Activated B cell treated with CpG ODN at 0.5 μM for 24 hours (primary cell): ENCODE data around the gene CLOCK. TPM values are rescaled to one million over a fixed set of nuclear protein-coding genes. Genes with fewer than 3 reads are reported as not detected.

Experiments
- ATAC-seq: fragments of 200-7000 bp; cut with Tn5 transposase; one replicate; pipeline ENCODE4 v1.10.0; 2021; ENCODE audit warnings: low read depth, mild to moderate bottlenecking, moderate library complexity
- CTCF ChIA-PET: fragments of 350-600 bp; sonication (Branson Sonifier 250); formaldehyde crosslinking; loops from one replicate; lab custom pipeline; 2021; ENCODE audit warnings: antibody characterized with exemption; lab: Charles Lee
- POLR2A ChIA-PET: fragments of 350-600 bp; sonication (Branson Sonifier 250); formaldehyde crosslinking; loops from one replicate; lab custom pipeline; 2021; ENCODE audit warnings: antibody characterized with exemption; lab: Charles Lee
- DNase-seq: peaks from one replicate; pipeline ENCODE4 v3.0.0; 2022
- H3K27ac Mint-ChIP-seq: one replicate; pipeline ENCODE4 v1.8.0; 2020; ENCODE audit warnings: mixed read lengths
- H3K27me3 Mint-ChIP-seq: one replicate; pipeline ENCODE4 v1.8.0; 2021; ENCODE audit warnings: mixed read lengths
- H3K36me3 Mint-ChIP-seq: one replicate; pipeline ENCODE4 v1.8.0; 2021; ENCODE audit warnings: low read depth, mixed read lengths
- H3K4me1 Mint-ChIP-seq: one replicate; pipeline ENCODE4 v1.8.0; 2021; ENCODE audit warnings: mixed read lengths
- H3K4me3 Mint-ChIP-seq: one replicate; pipeline ENCODE4 v1.8.0; 2020; ENCODE audit warnings: mild to moderate bottlenecking, mixed read lengths
- H3K9me3 Mint-ChIP-seq: one replicate; pipeline ENCODE4 v1.8.0; 2020; ENCODE audit warnings: mixed read lengths
- CTCF ChIP-seq: fragments of 200-600 bp; IDR thresholded peaks from one replicate; pipeline ENCODE4 v1.8.0; 2022; ENCODE audit warnings: antibody characterized with exemption, mild to moderate bottlenecking
- intact Hi-C: fragments of 100-400 bp; cut with micrococcal nuclease; formaldehyde crosslinking; loops from one replicate; pipeline ENCODE4 v1.15.1; 2024
- total RNA-seq: library from RNA; stranded (reverse); gene quantifications from 2 replicates; pipeline ENCODE4 v1.2.3, GENCODE V29; 2022

CLOCK gene
- total RNA-seq, 1 donor from 2014 or later = 12.9 TPM

GRCh38 chr4:55445921-55446577 lies 100.7 kb downstream of the CLOCK start:
- TF ChIP-seq CTCF = no peak
- DNase-seq = no peak
- Mint-ChIP-seq H3K27ac (no peak overlapping the region), H3K9me3 (no peaks in the 10 kb centered on the region), H3K36me3 (peaks cover 54% of the 10 kb centered on the region), H3K4me3 (no peak overlapping the region), H3K4me1 (no peaks in the 10 kb centered on the region), H3K27me3 (no peaks in the 10 kb centered on the region)
- ATAC-seq = no peak
- POLR2A ChIA-PET = interaction anchor here (0.7 kb wide), 1 partner anchor 55 kb away, joined by 3 read pairs; no protein-coding TSS in a partner anchor
- intact Hi-C loops = loop anchor here (10.0 kb wide), 1 partner anchor 189 kb away; the partner anchor contains the start of gene NMU
- CTCF ChIA-PET = interaction anchor here (1.5 kb wide), 1 partner anchor 420 kb away, joined by 3 read pairs; no protein-coding TSS in a partner anchor

GRCh38 chr4:55444827-55445226 lies 101.9 kb downstream of the CLOCK start:
- no peak for TF ChIP-seq CTCF
- H3K36me3 Mint-ChIP-seq = peaks cover 49% of the 10 kb centered on the region
- ChIA-PET CTCF (interaction anchor here (0.6 to 1.5 kb wide), 4 partner anchors 50 to 421 kb away, joined by 3 to 4 read pairs (median 3); no protein-coding TSS in a partner anchor), POLR2A (no interaction called here)
- ATAC-seq = no peak
- H3K9me3 Mint-ChIP-seq = no peaks in the 10 kb centered on the region
- H3K27ac Mint-ChIP-seq = no peak overlapping the region
- no peaks in the 10 kb centered on the region for H3K4me1 Mint-ChIP-seq
- no peaks in the 10 kb centered on the region for H3K27me3 Mint-ChIP-seq
- intact Hi-C loops = loop anchor here (1.0 to 10.0 kb wide), 2 partner anchors 190 to 291 kb away; partner anchors contain the start of gene NMU
- DNase-seq = no peak
- H3K4me3 Mint-ChIP-seq = no peak overlapping the region

GRCh38 chr4:55442541-55442940 lies 104.2 kb downstream of the CLOCK start:
- TF ChIP-seq CTCF = no peak
- intact Hi-C loops = loop anchor here (10.0 kb wide), 1 partner anchor 192 kb away; the partner anchor contains the start of gene NMU
- ATAC-seq (no peak), DNase-seq (no peak)
- Mint-ChIP-seq H3K4me3 (no peak overlapping the region), H3K9me3 (no peaks in the 10 kb centered on the region), H3K4me1 (no peaks in the 10 kb centered on the region), H3K27ac (no peak overlapping the region), H3K27me3 (no peaks in the 10 kb centered on the region), H3K36me3 (peaks cover 50% of the 10 kb centered on the region)
- CTCF ChIA-PET = no interaction called here
- POLR2A ChIA-PET = no interaction called here

- intact Hi-C loops = loop anchor here (10.0 kb wide), 1 partner anchor 194 kb away; the partner anchor contains the start of gene NMU
- POLR2A ChIA-PET = no interaction called here
- no peak for TF ChIP-seq CTCF
- CTCF ChIA-PET = no interaction called here
- no peaks in the 10 kb centered on the region for H3K9me3 Mint-ChIP-seq
- no peak for DNase-seq
- H3K27ac Mint-ChIP-seq = no peak overlapping the region
- no peak for ATAC-seq
- peaks cover 55% of the 10 kb centered on the region for H3K36me3 Mint-ChIP-seq
- H3K4me3 Mint-ChIP-seq = no peak overlapping the region
- no peaks in the 10 kb centered on the region for H3K27me3 Mint-ChIP-seq
- H3K4me1 Mint-ChIP-seq = no peaks in the 10 kb centered on the region
Observed at GRCh38 chr4:55440786-55441185, 105.9 kb downstream of the CLOCK start.

- no peak overlapping the region for H3K4me3 Mint-ChIP-seq
- POLR2A ChIA-PET = no interaction called here
- ATAC-seq (no peak), DNase-seq (no peak)
- H3K36me3 Mint-ChIP-seq = peaks cover 72% of the 10 kb centered on the region
- H3K4me1 Mint-ChIP-seq = peaks cover 5% of the 10 kb centered on the region
- intact Hi-C loops = no loop called here
- no peaks in the 10 kb centered on the region for H3K9me3 Mint-ChIP-seq
- TF ChIP-seq CTCF = no peak
- no peak overlapping the region for H3K27ac Mint-ChIP-seq
- no peaks in the 10 kb centered on the region for H3K27me3 Mint-ChIP-seq
- CTCF ChIA-PET = no interaction called here
Observed at GRCh38 chr4:55439023-55439422, 107.7 kb downstream of the CLOCK start.
